Neural cell (in vitro differentiated cells): ENCODE data around the gene HSPBAP1. TPM values are rescaled to one million over a fixed set of nuclear protein-coding genes. Genes with fewer than 3 reads are reported as not detected.

Experiments used
- H2AFZ ChIP-seq: fragments of 200-600, 300-800 bp; sonication (generic), shearing (Covaris generic); 2 replicates; pipeline ENCODE4 v1.6.0; 2014; ENCODE audit warnings: low read depth, mild to moderate bottlenecking, antibody characterized with exemption, low read length, moderate library complexity
- H3F3A ChIP-seq: fragments of 200-600 bp; shearing (Covaris generic); 2 replicates; pipeline ENCODE4 v1.6.1; 2016; ENCODE audit warnings: mild to moderate bottlenecking, moderate library complexity, mixed read lengths, antibody characterized with exemption, low read length; ENCODE audit not compliant: insufficient read depth, poor library complexity, severe bottlenecking
- H3K27ac ChIP-seq: fragments of 200-600, 300-800 bp; sonication (generic), shearing (Covaris generic); 2 replicates; pipeline ENCODE4 v1.5.1; 2014; ENCODE audit warnings: mild to moderate bottlenecking, low read length, moderate library complexity
- H3K27me3 ChIP-seq: fragments of 300-800, 200-600 bp; sonication (generic), shearing (Covaris generic); 2 replicates; pipeline ENCODE4 v1.6.0; 2014; ENCODE audit warnings: mild to moderate bottlenecking, low read depth, low read length, moderate library complexity; ENCODE audit not compliant: insufficient read depth
- H3K36me3 ChIP-seq: fragments of 300-800, 200-600 bp; sonication (generic), shearing (Covaris generic); 2 replicates; pipeline ENCODE4 v1.5.1; 2014; ENCODE audit warnings: mild to moderate bottlenecking, antibody characterized with exemption, low read length, moderate library complexity; ENCODE audit not compliant: insufficient read depth
- H3K4me2 ChIP-seq: fragments of 300-800, 200-600 bp; sonication (generic), shearing (Covaris generic); 2 replicates; pipeline ENCODE4 v1.6.0; 2014; ENCODE audit warnings: mild to moderate bottlenecking, low read length
- H3K4me3 ChIP-seq: fragments of 300-800, 200-600 bp; sonication (generic), shearing (Covaris generic); 2 replicates; pipeline ENCODE4 v1.5.1; 2014; ENCODE audit warnings: mild to moderate bottlenecking, low read length, moderate library complexity
- H3K79me2 ChIP-seq: fragments of 200-600 bp; shearing (Covaris generic); replicated peaks from 2 replicates; pipeline ENCODE4 v1.6.0; 2014; ENCODE audit warnings: mild to moderate bottlenecking, low read length, moderate library complexity; ENCODE audit not compliant: insufficient read depth
- H3K9ac ChIP-seq: fragments of 300-800, 200-600 bp; sonication (generic), shearing (Covaris generic); 2 replicates; pipeline ENCODE4 v1.6.1; 2016; ENCODE audit warnings: mild to moderate bottlenecking, low read length, mixed read lengths
- H3K9me2 ChIP-seq: fragments of 200-600 bp; shearing (Covaris generic); 2 replicates; pipeline ENCODE4 v1.6.1; 2016; ENCODE audit warnings: mild to moderate bottlenecking, low read length, mixed read lengths; ENCODE audit not compliant: insufficient read depth
- H3K9me3 ChIP-seq: fragments of 200-600, 300-800 bp; sonication (generic), shearing (Covaris generic); 2 replicates; pipeline ENCODE4 v1.6.1; 2016; ENCODE audit warnings: mild to moderate bottlenecking, mixed run types, low read length, moderate library complexity, mixed read lengths
- H4K20me1 ChIP-seq: fragments of 200-600 bp; shearing (Covaris generic); 2 replicates; pipeline ENCODE4 v1.6.1; 2016; ENCODE audit warnings: mild to moderate bottlenecking, mixed run types; ENCODE audit not compliant: insufficient read depth
- CTCF ChIP-seq: fragments of 450-650 bp; IDR thresholded peaks from 2 replicates; pipeline ENCODE4 v1.5.1; 2014; ENCODE audit warnings: antibody characterized with exemption, mild to moderate bottlenecking, moderate library complexity; ENCODE audit not compliant: poor library complexity, severe bottlenecking
- EP300 ChIP-seq: fragments of 450-650 bp; conservative IDR thresholded peaks from 2 replicates; pipeline ENCODE4 v1.6.1; 2014; ENCODE audit warnings: antibody characterized with exemption, mild to moderate bottlenecking, moderate library complexity; ENCODE audit not compliant: poor library complexity, severe bottlenecking
- EZH2 ChIP-seq: fragments of 200-600, 300-800 bp; shearing (Covaris generic), sonication (generic); IDR thresholded peaks from 2 replicates; pipeline ENCODE4 v1.6.1; 2014; ENCODE audit warnings: antibody characterized with exemption, low read length, borderline replicate concordance, mild to moderate bottlenecking; ENCODE audit not compliant: insufficient read depth, poor library complexity, severe bottlenecking
- MXI1 ChIP-seq: fragments of 450-650 bp; conservative IDR thresholded peaks from 2 replicates; pipeline ENCODE4 v1.6.1; 2014; ENCODE audit warnings: antibody characterized with exemption, mild to moderate bottlenecking; ENCODE audit not compliant: poor library complexity, severe bottlenecking
- POLR2AphosphoS5 ChIP-seq: IDR thresholded peaks from 2 replicates; pipeline ENCODE4 v1.6.1; 2012
- RAD21 ChIP-seq: fragments of 450-650 bp; conservative IDR thresholded peaks from 2 replicates; pipeline ENCODE4 v1.6.1; 2014; ENCODE audit warnings: antibody characterized with exemption, mild to moderate bottlenecking, moderate library complexity
- REST ChIP-seq: IDR thresholded peaks from 2 replicates; pipeline ENCODE4 v1.6.1; 2012; ENCODE audit warnings: borderline replicate concordance
- SMC3 ChIP-seq: fragments of 450-650 bp; conservative IDR thresholded peaks from 2 replicates; pipeline ENCODE4 v1.6.1; 2014; ENCODE audit warnings: antibody characterized with exemption, mild to moderate bottlenecking, moderate library complexity; ENCODE audit not compliant: poor library complexity
- TAF1 ChIP-seq: IDR thresholded peaks from 2 replicates; pipeline ENCODE4 v1.6.1; 2012; ENCODE audit warnings: low read depth
- polyA minus RNA-seq: library from RNA; depleted of rRNA, polyadenylated mRNA; stranded (reverse); fragments of >200 nt; gene quantifications from 2 replicates; pipeline ENCODE4 v1.2.3, GENCODE V29; 2014
- polyA plus RNA-seq: library from polyadenylated mRNA; depleted of rRNA; stranded (reverse); fragments of >200 nt; gene quantifications from 2 replicates; pipeline ENCODE4 v1.2.3, GENCODE V29; 2014

HSPBAP1 gene
- polyA plus RNA-seq (8.6 and 9.3 TPM in 2 replicates), polyA minus RNA-seq (6.6 and 9.1 TPM in 2 replicates)

- Histone ChIP-seq H3K36me3 (no peaks in the 10 kb centered on the region), H3K9me3 (no peaks in the 10 kb centered on the region), H3K27ac (peak within 1 kb of the TSS; percentile 37), H3K27me3 (no peaks in the 10 kb centered on the region), H2AFZ (peak within 1 kb of the TSS; percentile 87), H3K79me2 (peaks cover 15% of the 10 kb centered on the region), H3K4me2 (peak within 1 kb of the TSS; percentile 95), H3K9ac (peak within 1 kb of the TSS; percentile 79), H3K9me2 (no peaks in the 10 kb centered on the region), H4K20me1 (no peaks in the 10 kb centered on the region), H3K4me3 (peak within 1 kb of the TSS; percentile 77), H3F3A (no peaks in the 10 kb centered on the region)
- no peak for TF ChIP-seq CTCF
- no peak for TF ChIP-seq EP300
- TF ChIP-seq SMC3 = peak; percentile 51
- peak; percentile 99 for TF ChIP-seq MXI1
- TF ChIP-seq EZH2 = no peak
- peak; percentile 42 for TF ChIP-seq RAD21
Observed at GRCh38 chr3:122793568-122794416, at the start of gene HSPBAP1. Gene HSPBAP1, minus strand, starts transcription at chr3:122793831. Its CDS starts 151 bp downstream, at chr3:122793680.

GRCh38 chr3:122835590-122835989 lies 42.0 kb upstream of the HSPBAP1 start:
- Histone ChIP-seq H3K9me3 (no peaks in the 10 kb centered on the region), H3K36me3 (no peaks in the 10 kb centered on the region), H2AFZ (no peak overlapping the region), H3K9me2 (no peaks in the 10 kb centered on the region), H3K79me2 (no peaks in the 10 kb centered on the region), H3K4me3 (no peak overlapping the region), H4K20me1 (no peaks in the 10 kb centered on the region), H3K9ac (no peak overlapping the region), H3K4me2 (no peak overlapping the region), H3K27me3 (no peaks in the 10 kb centered on the region), H3F3A (no peaks in the 10 kb centered on the region), H3K27ac (no peak overlapping the region)
- TF ChIP-seq POLR2AphosphoS5 (no peak), CTCF (no peak)

- Histone ChIP-seq H3F3A (no peaks in the 10 kb centered on the region), H3K27me3 (no peaks in the 10 kb centered on the region), H3K79me2 (no peaks in the 10 kb centered on the region), H3K36me3 (no peaks in the 10 kb centered on the region), H3K4me3 (no peak overlapping the region), H3K9me3 (no peaks in the 10 kb centered on the region), H3K9me2 (no peaks in the 10 kb centered on the region), H3K4me2 (no peak overlapping the region), H2AFZ (no peak overlapping the region), H3K9ac (no peak overlapping the region), H4K20me1 (no peaks in the 10 kb centered on the region), H3K27ac (no peak overlapping the region)
- no peak for TF ChIP-seq EP300
- no peak for TF ChIP-seq REST
- TF ChIP-seq CTCF = no peak
- TF ChIP-seq SMC3 = no peak
- no peak for TF ChIP-seq EZH2
- TF ChIP-seq TAF1 = no peak
- TF ChIP-seq POLR2AphosphoS5 = no peak
- TF ChIP-seq MXI1 = no peak
- TF ChIP-seq RAD21 = no peak
Observed at GRCh38 chr3:122828281-122828680, 34.6 kb upstream of the HSPBAP1 start.
